Stomach (tissue), 9 donors: Measurements from ENCODE around the gene GRIN2D. TPM values are rescaled to one million over a fixed set of nuclear protein-coding genes. Genes with fewer than 3 reads are reported as not detected.

Experiments
- DNase-seq, 2 donors: peaks; one replicate each; pipeline versions ENCODE4 v3.0.0 to v3.0.0-alpha.2; 2013 to 2019
- H3K27ac ChIP-seq, 5 donors: fragments of 200-600 bp in 4 of 5; sonication (generic) in 4 of 5; one replicate each; pipeline ENCODE4 v1.5.1; 2013 to 2019; ENCODE audit warnings: mild to moderate bottlenecking in 1 of 5, moderate library complexity in 1 of 5
- H3K27me3 ChIP-seq, 3 donors: fragments of 200-600 bp; sonication (generic); one replicate each; pipeline ENCODE4 v1.5.1; 2017 to 2019; ENCODE audit warnings: mixed run types in 1 of 3
- H3K36me3 ChIP-seq, 4 donors: fragments of 200-600 bp; sonication (generic); 1 replicate in 3 of 4; 2 replicates in 1 of 4; pipeline ENCODE4 v1.5.1; 2016 to 2019
- H3K4me1 ChIP-seq, 4 donors: fragments of 200-600 bp; sonication (generic); one replicate each; pipeline ENCODE4 v1.5.1; 2016 to 2019
- H3K4me3 ChIP-seq, 4 donors: fragments of 200-600 bp; sonication (generic) in 3 of 4; one replicate each; pipeline ENCODE4 v1.5.1; 2016 to 2019; ENCODE audit warnings: mild to moderate bottlenecking in 1 of 4
- H3K9me3 ChIP-seq, 4 donors: fragments of 200-600 bp; sonication (generic); one replicate each; pipeline ENCODE4 v1.5.1; 2016 to 2019
- EP300 ChIP-seq: sonication (generic); formaldehyde crosslinking; IDR thresholded peaks from one replicate; pipeline ENCODE4 v1.6.1; 2017; ENCODE audit warnings: antibody characterized with exemption
- POLR2A ChIP-seq, 4 donors: fragments of 450-650 bp; IDR thresholded peaks; one replicate each; pipeline ENCODE4 v1.6.1; 2016; ENCODE audit warnings: antibody characterized with exemption in 4 of 4, control low read depth in 2 of 4, mild to moderate bottlenecking in 1 of 4, moderate library complexity in 1 of 4
- POLR2AphosphoS5 ChIP-seq, 3 donors: sonication (generic); formaldehyde crosslinking; IDR thresholded peaks; one replicate each; pipeline ENCODE4 v1.6.1; 2016; ENCODE audit warnings: antibody characterized with exemption in 3 of 3
- WGBS, 5 donors: extraction: QIAGEN DNeasy Blood & Tissue Kit in 3 of 5; methylation state at CpG; one replicate each; pipeline versions ENCODE4 v1.1.5 to v1.1.7; 2013 to 2018; 5-methylcytosine and 5-hydroxymethylcytosine counted together
- intact Hi-C: fragments of 100-400 bp; cut with DNase I; formaldehyde crosslinking; loops from one replicate; pipeline ENCODE4 v1.15.1; 2023; ENCODE audit warnings: low total_unique reads
- polyA plus RNA-seq, 3 donors: library from polyadenylated mRNA; stranded (reverse); fragments of 200-250 nt; gene quantifications; one replicate each; pipeline ENCODE4 v1.2.3, GENCODE V29; 2013
- total RNA-seq, 5 donors: library from RNA; depleted of rRNA; stranded (reverse); fragments of >200 nt; gene quantifications; one replicate each; pipeline versions ENCODE4 v1.1.0 to v1.2.3, GENCODE V29; 2014 to 2016
- TF ChIP-seq, protein P1 (sequence below), 7 experiments: fragments of 450-650 bp in 4 of 7; fragments of 200-600 bp in 3 of 7; sonication (generic) in 3 of 7; IDR thresholded peaks; one replicate each; pipeline ENCODE4 v1.5.1; 2016 to 2019; ENCODE audit warnings: antibody characterized with exemption in 7 of 7, control low read depth in 2 of 7, mild to moderate bottlenecking in 1 of 7
- donor health status: healthy with polysubstance abuse.
- donor health status: Bipolar disorder and iron deficiency.
- donor health status: healthy.

Gene GRIN2D
- total and polyA plus RNA-seq, 8 donors: 0.06 to 1.8 (median 0.14) TPM; not detected in 3

GRCh38 chr19:48413879-48414587, 20.6 kb downstream of the GRIN2D start:
- peaks cover 15 to 23% (median 20%) of the 10 kb centered on the region in 4 donors for H3K4me1 ChIP-seq
- intact Hi-C loops: no loop called here
- peak in 1 of 2 donors; percentile 39 for DNase-seq
- H3K27ac ChIP-seq: no peak overlapping the region
- H3K9me3 ChIP-seq: no peaks in the 10 kb centered on the region
- peak overlapping the region in 3 of 4 donors; percentile 20 to 41 (median 32) for H3K4me3 ChIP-seq
- no peak for TF ChIP-seq POLR2AphosphoS5 (IDR thresholded peaks at IDR 0.05)
- TF ChIP-seq, protein P1, sequence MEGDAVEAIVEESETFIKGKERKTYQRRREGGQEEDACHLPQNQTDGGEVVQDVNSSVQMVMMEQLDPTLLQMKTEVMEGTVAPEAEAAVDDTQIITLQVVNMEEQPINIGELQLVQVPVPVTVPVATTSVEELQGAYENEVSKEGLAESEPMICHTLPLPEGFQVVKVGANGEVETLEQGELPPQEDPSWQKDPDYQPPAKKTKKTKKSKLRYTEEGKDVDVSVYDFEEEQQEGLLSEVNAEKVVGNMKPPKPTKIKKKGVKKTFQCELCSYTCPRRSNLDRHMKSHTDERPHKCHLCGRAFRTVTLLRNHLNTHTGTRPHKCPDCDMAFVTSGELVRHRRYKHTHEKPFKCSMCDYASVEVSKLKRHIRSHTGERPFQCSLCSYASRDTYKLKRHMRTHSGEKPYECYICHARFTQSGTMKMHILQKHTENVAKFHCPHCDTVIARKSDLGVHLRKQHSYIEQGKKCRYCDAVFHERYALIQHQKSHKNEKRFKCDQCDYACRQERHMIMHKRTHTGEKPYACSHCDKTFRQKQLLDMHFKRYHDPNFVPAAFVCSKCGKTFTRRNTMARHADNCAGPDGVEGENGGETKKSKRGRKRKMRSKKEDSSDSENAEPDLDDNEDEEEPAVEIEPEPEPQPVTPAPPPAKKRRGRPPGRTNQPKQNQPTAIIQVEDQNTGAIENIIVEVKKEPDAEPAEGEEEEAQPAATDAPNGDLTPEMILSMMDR (IDR thresholded peaks at IDR 0.05): no peak
- TF ChIP-seq EP300: no peak
- no peak for TF ChIP-seq POLR2A (IDR thresholded peaks at IDR 0.05)
- H3K36me3 ChIP-seq: no peaks in the 10 kb centered on the region
- peaks cover 0 to 56% (median 25%) of the 10 kb centered on the region in 3 donors for H3K27me3 ChIP-seq
- WGBS, 5 donors: 26 to 44% (median 34%) methylated on average over 11 to 24 of the region's 24 CpGs

- intact Hi-C loops: no loop called here
- Histone ChIP-seq H3K27ac (no peak overlapping the region), H3K4me3 (peak overlapping the region; percentile 20 to 41 (median 28)), H3K36me3 (no peaks in the 10 kb centered on the region), H3K9me3 (no peaks in the 10 kb centered on the region), H3K4me1 (peaks cover 15 to 23% (median 20%) of the 10 kb centered on the region in 4 donors), H3K27me3 (peaks cover 0 to 58% (median 25%) of the 10 kb centered on the region in 3 donors)
- peak; percentile 78 to 82 for DNase-seq
- 3 to 10% (median 4%) methylated on average over 11 to 14 of the region's 14 CpGs for WGBS, 5 donors
- TF ChIP-seq POLR2A (IDR thresholded peaks at IDR 0.05) (no peak), POLR2AphosphoS5 (IDR thresholded peaks at IDR 0.05) (no peak), EP300 (no peak)
- TF ChIP-seq, protein P1 (IDR thresholded peaks at IDR 0.05): no peak
Measured at GRCh38 chr19:48415395-48415794, 21.9 kb downstream of the GRIN2D start.

DNA sequence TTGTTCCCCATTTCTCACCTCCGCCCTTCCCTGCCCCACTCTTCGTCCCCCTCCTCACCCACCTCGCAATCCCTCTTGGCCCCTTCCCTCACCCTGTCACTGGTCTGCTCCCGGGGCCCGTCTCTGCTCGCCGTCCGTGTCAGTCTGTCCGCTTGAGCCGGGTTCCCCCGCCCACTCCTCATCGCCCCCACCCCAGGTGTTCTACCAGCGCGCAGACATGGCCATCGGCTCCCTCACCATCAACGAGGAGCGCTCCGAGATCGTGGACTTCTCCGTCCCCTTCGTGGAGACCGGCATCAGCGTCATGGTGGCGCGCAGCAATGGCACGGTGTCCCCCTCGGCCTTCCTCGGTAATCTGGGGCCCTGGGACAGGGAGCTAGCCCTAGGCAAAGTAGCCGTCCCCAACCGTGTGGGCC, 22.3 kb downstream of the GRIN2D start:
- no peaks in the 10 kb centered on the region for H3K9me3 ChIP-seq
- peak overlapping the region; percentile 0 to 19 (median 8) for H3K4me3 ChIP-seq
- H3K4me1 ChIP-seq: peaks cover 15 to 23% (median 20%) of the 10 kb centered on the region in 4 donors
- no peaks in the 10 kb centered on the region for H3K36me3 ChIP-seq
- TF ChIP-seq, protein P1 (IDR thresholded peaks at IDR 0.05): no peak
- TF ChIP-seq EP300: no peak
- TF ChIP-seq POLR2A (IDR thresholded peaks at IDR 0.05): no peak
- no peak for TF ChIP-seq POLR2AphosphoS5 (IDR thresholded peaks at IDR 0.05)
- intact Hi-C loops: no loop called here
- H3K27me3 ChIP-seq: peaks cover 0 to 58% (median 25%) of the 10 kb centered on the region in 3 donors
- no peak overlapping the region for H3K27ac ChIP-seq
- no peak for DNase-seq
- WGBS, 5 donors: 24 to 35% (median 29%) methylated on average over 27 to 30 of the region's 30 CpGs

GRCh38 chr19:48417421-48417820, 24.0 kb downstream of the GRIN2D start:
- WGBS, 5 donors: 62 to 73% (median 64%) methylated on average over 7 of the region's 7 CpGs
- H3K4me1 ChIP-seq: peaks cover 15 to 23% (median 20%) of the 10 kb centered on the region in 4 donors
- TF ChIP-seq POLR2A (IDR thresholded peaks at IDR 0.05): no peak
- intact Hi-C loops: no loop called here
- no peaks in the 10 kb centered on the region for H3K9me3 ChIP-seq
- H3K4me3 ChIP-seq: no peak overlapping the region
- H3K36me3 ChIP-seq: no peaks in the 10 kb centered on the region
- peaks cover 0 to 67% (median 25%) of the 10 kb centered on the region in 3 donors for H3K27me3 ChIP-seq
- no peak overlapping the region for H3K27ac ChIP-seq
- no peak for DNase-seq
